ENCODE measurements around the gene KLRD1. TPM values are rescaled to one million over a fixed set of nuclear protein-coding genes. Genes with fewer than 3 reads are reported as not detected.
"Not testable (repeated sequence)": the region's sequence is repeated elsewhere in the genome, so short reads cannot be mapped to it uniquely, and the experiment has no call there.

KLRD1 gene
- total RNA-seq, 1 donor from 2014 or later, result not detected

DNA sequence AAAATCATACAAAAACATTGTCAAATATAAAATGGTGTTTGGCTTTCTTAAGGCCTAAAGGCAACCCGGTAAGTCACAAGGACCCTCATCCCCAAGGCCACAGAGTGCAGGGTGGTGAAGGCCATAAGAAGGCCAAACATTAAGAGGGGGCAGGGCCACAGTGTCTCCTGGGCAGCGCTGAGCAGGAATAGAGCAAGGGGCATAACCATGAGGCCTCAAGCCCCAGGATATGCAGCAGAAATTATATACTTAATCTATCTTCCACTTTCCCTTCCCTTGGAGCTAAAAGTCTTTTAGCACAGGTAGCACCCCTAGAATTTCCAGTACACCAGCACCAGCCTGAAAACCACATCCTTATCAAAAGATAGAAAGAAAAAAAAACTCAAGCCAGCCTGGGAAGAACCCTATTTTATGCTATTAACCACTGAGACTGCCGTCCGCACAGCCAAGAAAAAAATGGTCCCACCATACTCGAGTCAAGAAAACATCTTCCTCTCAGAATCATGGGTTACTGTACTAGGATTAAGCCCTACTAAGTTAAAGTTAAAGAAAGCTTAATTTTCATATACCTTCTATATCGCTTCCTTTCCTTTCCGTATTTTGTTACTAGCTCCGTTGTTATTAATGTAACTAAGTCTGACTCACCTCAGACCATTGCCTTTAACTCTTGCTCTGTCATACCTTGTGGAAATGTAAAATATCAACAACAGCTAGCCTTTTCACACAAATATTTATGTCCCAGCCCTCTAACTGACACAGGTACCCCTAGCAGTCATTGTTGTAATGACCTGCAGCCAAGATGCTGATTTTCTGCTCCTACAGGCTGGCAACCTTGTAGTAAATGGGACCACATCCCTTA, 62.1 kb downstream of the KLRD1 start:
- TF ChIP-seq, protein P1, sequence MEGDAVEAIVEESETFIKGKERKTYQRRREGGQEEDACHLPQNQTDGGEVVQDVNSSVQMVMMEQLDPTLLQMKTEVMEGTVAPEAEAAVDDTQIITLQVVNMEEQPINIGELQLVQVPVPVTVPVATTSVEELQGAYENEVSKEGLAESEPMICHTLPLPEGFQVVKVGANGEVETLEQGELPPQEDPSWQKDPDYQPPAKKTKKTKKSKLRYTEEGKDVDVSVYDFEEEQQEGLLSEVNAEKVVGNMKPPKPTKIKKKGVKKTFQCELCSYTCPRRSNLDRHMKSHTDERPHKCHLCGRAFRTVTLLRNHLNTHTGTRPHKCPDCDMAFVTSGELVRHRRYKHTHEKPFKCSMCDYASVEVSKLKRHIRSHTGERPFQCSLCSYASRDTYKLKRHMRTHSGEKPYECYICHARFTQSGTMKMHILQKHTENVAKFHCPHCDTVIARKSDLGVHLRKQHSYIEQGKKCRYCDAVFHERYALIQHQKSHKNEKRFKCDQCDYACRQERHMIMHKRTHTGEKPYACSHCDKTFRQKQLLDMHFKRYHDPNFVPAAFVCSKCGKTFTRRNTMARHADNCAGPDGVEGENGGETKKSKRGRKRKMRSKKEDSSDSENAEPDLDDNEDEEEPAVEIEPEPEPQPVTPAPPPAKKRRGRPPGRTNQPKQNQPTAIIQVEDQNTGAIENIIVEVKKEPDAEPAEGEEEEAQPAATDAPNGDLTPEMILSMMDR (conservative IDR thresholded peaks at IDR 0.05; ENCODE audit: low read depth, low read length), result no peak
- no peak overlapping the region for H3K4me3 ChIP-seq (ENCODE audit: low read depth, low read length)
- DNase-seq (ENCODE audit: low read depth), result no peak

DNA sequence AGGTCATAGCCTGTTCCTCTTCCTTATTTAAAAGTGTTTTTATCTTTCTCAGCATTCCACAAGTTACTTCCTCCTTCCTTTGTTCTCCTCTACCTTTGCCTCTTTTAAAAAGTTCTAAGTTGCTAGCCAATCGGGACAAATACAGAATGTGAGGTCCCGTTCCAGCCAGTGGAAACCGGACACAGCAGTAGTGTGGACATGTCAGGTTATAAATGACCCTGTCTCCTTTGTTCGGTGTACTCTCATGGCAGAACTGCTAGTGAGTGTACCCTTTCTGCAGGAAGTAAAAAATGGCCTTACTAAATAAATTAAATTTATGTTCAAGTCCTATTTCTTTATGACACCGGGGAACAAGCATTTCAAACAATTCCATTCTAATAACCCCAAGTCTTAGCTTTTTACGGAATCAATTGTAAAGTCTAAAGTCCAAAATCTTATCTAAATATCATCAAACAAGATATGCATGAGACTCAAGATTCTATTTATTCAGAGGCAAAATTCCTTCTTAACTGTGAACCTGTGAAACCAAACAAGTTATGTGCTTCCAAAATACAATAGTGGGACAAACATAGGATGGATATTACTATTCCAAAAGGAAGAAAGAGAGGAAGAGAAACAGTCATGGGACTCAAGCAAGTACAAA, 64.3 kb downstream of the KLRD1 start:
- not testable (repeated sequence) for DNase-seq (ENCODE audit: low read depth)

DNA sequence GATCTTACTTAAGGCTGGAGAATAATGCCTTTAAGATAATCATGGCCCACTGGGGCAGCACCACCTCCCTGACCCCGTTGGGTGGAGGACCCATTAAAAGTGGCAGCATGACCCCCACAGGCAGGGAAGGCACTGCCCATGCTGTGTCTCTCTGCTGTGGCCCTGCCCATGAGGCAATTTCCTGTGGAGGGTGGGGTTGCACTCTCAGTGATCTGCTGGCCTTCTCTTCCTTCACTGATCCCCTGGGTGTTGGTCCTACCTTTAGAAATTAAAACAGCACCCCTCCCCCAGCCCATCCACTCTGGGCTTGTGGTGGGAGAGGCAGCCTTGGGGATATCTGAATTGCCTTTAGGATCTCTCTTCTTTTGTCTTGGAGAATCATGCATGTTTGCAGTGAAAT, 64.9 kb downstream of the KLRD1 start:
- TF ChIP-seq, protein P1 (conservative IDR thresholded peaks at IDR 0.05; ENCODE audit: low read depth, low read length), result no peak
- no peak for DNase-seq (ENCODE audit: low read depth)
- H3K4me3 ChIP-seq (ENCODE audit: low read depth, low read length), result no peak overlapping the region

More for the DNA sequence above, 64.3 kb downstream of the KLRD1 start:
- H3K4me3 ChIP-seq (ENCODE audit: low read depth, low read length), result not testable (repeated sequence)

DNA sequence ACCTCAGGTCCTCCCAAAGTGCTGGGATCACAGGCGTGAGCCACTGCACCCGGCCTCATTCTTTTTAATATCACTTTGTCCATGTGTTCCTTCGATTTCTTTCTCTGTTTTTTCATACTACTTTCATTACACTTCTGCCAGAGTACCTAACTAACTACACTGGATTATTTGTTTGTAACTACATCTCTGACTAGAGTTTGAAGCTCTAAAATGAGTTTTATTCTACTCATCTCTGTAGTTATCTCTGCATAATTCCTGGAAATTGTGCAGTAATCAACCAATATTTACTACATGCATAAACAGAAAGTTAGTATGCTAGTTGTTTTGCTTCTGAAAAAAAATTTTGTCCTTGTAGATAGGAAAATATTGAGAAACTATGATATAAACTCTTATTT, 67.0 kb downstream of the KLRD1 start:
- H3K4me3 ChIP-seq (ENCODE audit: low read depth, low read length), result no peak overlapping the region
- no peak for DNase-seq (ENCODE audit: low read depth)
- TF ChIP-seq, protein P1 (conservative IDR thresholded peaks at IDR 0.05; ENCODE audit: low read depth, low read length), result no peak

DNA sequence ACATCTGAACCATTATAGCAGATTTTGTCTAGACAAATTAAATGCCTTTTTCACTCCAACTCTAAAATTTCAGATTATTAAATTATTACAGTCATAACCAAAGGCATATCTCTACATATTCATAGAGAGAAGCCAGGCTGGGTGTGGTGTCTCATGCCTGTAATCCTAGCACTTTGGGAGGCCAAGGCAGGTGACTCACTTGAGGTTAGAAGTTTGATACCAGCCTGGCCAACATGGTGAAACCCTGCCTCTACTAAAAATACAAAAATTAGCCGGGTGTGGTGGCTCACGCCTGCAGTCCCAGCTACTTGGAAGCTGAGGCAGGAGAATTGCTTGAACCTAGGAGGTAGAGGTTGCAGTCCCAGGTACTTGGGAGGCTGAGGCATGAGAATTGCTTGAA, 71.1 kb downstream of the KLRD1 start:
- not testable (repeated sequence) for DNase-seq (ENCODE audit: low read depth); H3K4me3 ChIP-seq (ENCODE audit: low read depth, low read length)

Other genes starting within 250 kb of the KLRD1 start
- gene CLEC1A, start 208.9 kb upstream of the KLRD1 start, total RNA-seq, result not detected in 2 replicates
- gene CLEC7A, start 177.7 kb upstream of the KLRD1 start, total RNA-seq, result not detected in 2 replicates
- gene OLR1, start 135.7 kb upstream of the KLRD1 start, total RNA-seq, result not detected in 2 replicates
- gene TMEM52B, start 128.8 kb upstream of the KLRD1 start, total RNA-seq, result 0.43 TPM in 1 of 2 replicates, not detected in the other
- gene GABARAPL1, start 95.0 kb upstream of the KLRD1 start, total RNA-seq, result 20.7 and 42.3 TPM in 2 replicates
- not detected in 2 replicates for gene KLRK1, start 82.2 kb downstream of the KLRD1 start, total RNA-seq
- not detected in 2 replicates for gene KLRC4, start 101.9 kb downstream of the KLRD1 start, total RNA-seq
- not detected in 2 replicates for gene KLRC3, start 112.7 kb downstream of the KLRD1 start, total RNA-seq
- gene KLRC2, start 128.1 kb downstream of the KLRD1 start, total RNA-seq, result 0.36 TPM in 1 of 2 replicates, not detected in the other
- gene KLRC1, start 145.5 kb downstream of the KLRD1 start, total RNA-seq, result not detected in 2 replicates
- 0.94 and 2.9 TPM in 2 replicates for gene EIF2S3B, start 198.0 kb downstream of the KLRD1 start, total RNA-seq